ENCODE data around the gene CAB39L. TPM values are rescaled to one million over a fixed set of nuclear protein-coding genes. Genes with fewer than 3 reads are reported as not detected.
"Not testable (repeated sequence)": the region's sequence is repeated elsewhere in the genome, so short reads cannot be mapped to it uniquely, and the experiment has no call there.

The CAB39L gene
- total and polyA plus RNA-seq, 2 of the 4 experiments (the other 2 are of a cell fraction) = 8.5 to 16.7 TPM

- H2BK20ac ChIP-seq (ENCODE audit: low read depth, low read length); H3K36me3 ChIP-seq (ENCODE audit: control insufficient read depth, insufficient read depth, low read length); H3K56ac ChIP-seq (ENCODE audit: extremely low read depth, insufficient read depth, low read length); dilution Hi-C loops (cut with HindIII; ENCODE audit: low sequenced_read_pairs, unreplicated experiment); BruUV-seq (replicated peaks); H2AFZ ChIP-seq (replicated peaks; ENCODE audit: low read length, poor library complexity); H3K4me3 ChIP-seq (ENCODE audit: insufficient read depth, low read depth, low read length); ATAC-seq (ENCODE audit: low read depth); H4K91ac ChIP-seq (ENCODE audit: insufficient read depth, low read depth, low read length); H3K79me1 ChIP-seq (ENCODE audit: low read depth in 1 of 2, low read length in 2 of 2); H2BK15ac ChIP-seq (ENCODE audit: low read depth, low read length); H3K4me2 ChIP-seq (ENCODE audit: low read depth, low read length); H3K14ac ChIP-seq (replicated peaks; ENCODE audit: low read depth, low read length); H3K4me1 ChIP-seq (ENCODE audit: control insufficient read depth, insufficient read depth, low read length); H3K23ac ChIP-seq (ENCODE audit: low read depth, low read length); in situ Hi-C loops (cut with MboI; ENCODE audit: low sequenced_read_pairs); H3K9me1 ChIP-seq (ENCODE audit: insufficient read depth, low read length); POLR2A ChIA-PET (ENCODE audit: unreplicated experiment); H2AK9ac ChIP-seq (replicated peaks; ENCODE audit: low read depth, low read length, poor library complexity); H4K20me1 ChIP-seq (ENCODE audit: insufficient read depth, low read length); H3K9me3 ChIP-seq (ENCODE audit: control insufficient read depth, insufficient read depth, low read length); H3K27me3 ChIP-seq (ENCODE audit: control insufficient read depth, insufficient read depth, low read length); DNase-seq; H2AK5ac ChIP-seq (ENCODE audit: low read depth, low read length); H3K9ac ChIP-seq (ENCODE audit: low read depth, low read length); CTCF ChIA-PET; intact Hi-C loops (cut with micrococcal nuclease); H4K8ac ChIP-seq (ENCODE audit: low read depth in 2 of 2, low read length in 2 of 2): not testable (repeated sequence)
- WGBS, 2 experiments (ENCODE audit: extremely low coverage in 2 of 2, insufficient read length in 1 of 2) = no CpG with 5 or more reads among the region's 3 CpGs
- H4K5ac ChIP-seq (ENCODE audit: low read depth, low read length) = 0 out of 2 replicates have a peak overlapping the region, but pooled peaks have one; percentile 14
- H3K4ac ChIP-seq (ENCODE audit: low read depth, low read length) = peak overlapping the region; percentile 26; the same call in 1 of the 2 replicates
- 0 out of 2 replicates have a peak overlapping the region, but pooled peaks have one; percentile 25 for H3K18ac ChIP-seq (ENCODE audit: low read depth, low read length)
- H3K27ac ChIP-seq (ENCODE audit: insufficient read depth, low read length) = peak overlapping the region; percentile 32; the same call in 1 of the 2 replicates
- peak overlapping the region; percentile 52 for H2BK5ac ChIP-seq (ENCODE audit: low read depth, low read length, poor library complexity, severe bottlenecking)
- H2BK120ac ChIP-seq (ENCODE audit: low read depth, low read length) = 0 out of 2 replicates have a peak overlapping the region, but pooled peaks have one; percentile 30
Measured at GRCh38 chr13:49327145-49327544, 116.7 kb downstream of the CAB39L start.
